Measurements from ENCODE around the gene VAPA. TPM values are rescaled to one million over a fixed set of nuclear protein-coding genes. Genes with fewer than 3 reads are reported as not detected.
"Not testable (repeated sequence)": the region's sequence is repeated elsewhere in the genome, so short reads cannot be mapped to it uniquely, and the experiment has no call there.

Gene VAPA
- total and polyA plus RNA-seq, 5 donors from 2014 or later, result 163 to 286 (median 262) TPM

DNA sequence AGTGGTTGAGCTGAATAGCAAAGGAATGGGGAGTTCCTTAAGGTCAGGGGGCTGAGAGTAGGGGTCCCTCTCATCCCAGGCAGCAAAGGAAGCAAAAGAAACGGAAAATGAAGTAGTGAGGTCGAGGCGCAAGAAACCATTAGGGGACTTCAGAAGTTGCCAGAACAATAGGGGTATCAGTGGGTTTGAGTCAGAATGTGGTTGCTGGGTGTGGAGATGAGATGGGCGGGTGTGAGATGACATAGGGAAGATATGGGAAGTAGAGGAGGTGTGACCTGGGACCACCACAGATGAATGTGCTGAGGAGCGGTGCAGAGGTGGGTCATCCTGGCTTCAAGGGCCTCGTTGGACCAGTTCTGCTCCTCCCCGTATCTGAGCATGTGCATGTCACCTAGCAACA is 13.1 kb upstream of the VAPA start:
- DNase-seq, result no peak
- no peaks in the 10 kb centered on the region for H3K9me3 Mint-ChIP-seq
- no peak for ATAC-seq (ENCODE audit: low read depth in 2 of 2)
- H3K27me3 Mint-ChIP-seq, result peaks cover 12% of the 10 kb centered on the region
- Histone ChIP-seq H3K4me3 (ENCODE audit: low read depth, low read length) (no peak overlapping the region), H3K27ac (ENCODE audit: insufficient read depth, low read length, poor library complexity, severe bottlenecking) (no peak overlapping the region), H3K9me3 (ENCODE audit: control insufficient read depth in 2 of 2, low read length in 2 of 2) (no peaks in the 10 kb centered on the region), H3K4me1 (ENCODE audit: control insufficient read depth, insufficient read depth, low read length, poor library complexity, severe bottlenecking) (no peaks in the 10 kb centered on the region), H3K36me3 (ENCODE audit: control insufficient read depth, insufficient read depth, low read length) (no peaks in the 10 kb centered on the region), H3K27me3 (ENCODE audit: control insufficient read depth, insufficient read depth, low read length) (peaks cover 3% of the 10 kb centered on the region)
- H3K4me1 Mint-ChIP-seq, result peaks cover 0 to 8% (median 1%) of the 10 kb centered on the region in 4 donors
- no peaks in the 10 kb centered on the region for H3K36me3 Mint-ChIP-seq
- H3K4me3 Mint-ChIP-seq, result no peak overlapping the region
- H3K27ac Mint-ChIP-seq, result no peak overlapping the region

DNA sequence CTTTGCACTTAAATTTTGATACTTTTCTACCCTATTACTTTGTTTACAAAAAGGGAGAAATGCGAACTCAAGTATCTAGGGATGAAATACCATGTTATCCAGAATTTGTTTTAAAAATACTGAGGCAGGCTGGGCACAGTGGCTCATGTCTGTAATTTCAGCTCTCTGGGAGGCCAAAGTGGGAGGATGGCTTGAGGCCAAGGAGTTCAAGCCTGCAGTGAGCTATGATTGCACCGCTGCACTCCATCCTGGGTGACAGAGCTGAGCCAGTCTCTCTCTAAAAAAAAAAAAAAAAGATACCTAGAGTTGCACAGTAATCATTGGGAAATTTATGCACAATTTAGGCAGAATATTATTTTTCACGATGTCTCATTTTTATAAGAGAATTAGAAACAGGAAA is 12.4 kb upstream of the VAPA start:
- Mint-ChIP-seq H3K36me3 (no peaks in the 10 kb centered on the region), H3K4me3 (no peak overlapping the region), H3K9me3 (no peaks in the 10 kb centered on the region), H3K27me3 (peaks cover 19% of the 10 kb centered on the region), H3K4me1 (peaks cover 0 to 8% (median 1%) of the 10 kb centered on the region in 4 donors), H3K27ac (no peak overlapping the region)
- Histone ChIP-seq H3K9me3 (ENCODE audit: control insufficient read depth in 2 of 2, low read length in 2 of 2) (no peaks in the 10 kb centered on the region), H3K27me3 (ENCODE audit: control insufficient read depth, insufficient read depth, low read length) (peaks cover 5% of the 10 kb centered on the region), H3K27ac (ENCODE audit: insufficient read depth, low read length, poor library complexity, severe bottlenecking) (no peak overlapping the region), H3K36me3 (ENCODE audit: control insufficient read depth, insufficient read depth, low read length) (no peaks in the 10 kb centered on the region), H3K4me1 (ENCODE audit: control insufficient read depth, insufficient read depth, low read length, poor library complexity, severe bottlenecking) (no peaks in the 10 kb centered on the region), H3K4me3 (ENCODE audit: low read depth, low read length) (no peak overlapping the region)
- DNase-seq (no peak), ATAC-seq (ENCODE audit: low read depth in 2 of 2) (no peak)

DNA sequence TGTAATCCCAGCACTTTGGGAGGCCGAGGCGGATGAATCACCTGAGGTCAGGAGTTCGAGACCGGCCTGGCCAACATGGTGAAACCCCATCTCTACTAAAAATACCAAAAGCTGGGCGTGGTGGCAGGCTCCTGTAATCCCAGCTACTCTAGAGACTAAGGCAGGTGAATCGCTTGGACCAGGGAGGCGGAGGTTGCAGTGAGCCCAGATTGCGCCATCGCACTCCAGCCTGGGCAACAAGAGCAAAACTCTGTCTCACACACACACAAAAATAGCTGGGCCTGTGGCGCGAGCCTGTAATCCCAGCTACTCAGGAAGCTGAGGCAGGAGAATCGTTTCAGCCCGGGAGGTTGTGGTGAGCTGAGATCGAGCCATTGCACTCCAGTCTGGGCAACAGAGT is 11.6 kb upstream of the VAPA start:
- H3K36me3 Mint-ChIP-seq; H3K9me3 ChIP-seq (ENCODE audit: control insufficient read depth in 2 of 2, low read length in 2 of 2); H3K4me1 Mint-ChIP-seq; ATAC-seq (ENCODE audit: low read depth in 2 of 2); H3K27ac ChIP-seq (ENCODE audit: insufficient read depth, low read length, poor library complexity, severe bottlenecking); DNase-seq; H3K9me3 Mint-ChIP-seq; H3K27ac Mint-ChIP-seq; H3K27me3 ChIP-seq (ENCODE audit: control insufficient read depth, insufficient read depth, low read length); H3K4me3 Mint-ChIP-seq; H3K36me3 ChIP-seq (ENCODE audit: control insufficient read depth, insufficient read depth, low read length); H3K4me3 ChIP-seq (ENCODE audit: low read depth, low read length); H3K4me1 ChIP-seq (ENCODE audit: control insufficient read depth, insufficient read depth, low read length, poor library complexity, severe bottlenecking): not testable (repeated sequence)
- H3K27me3 Mint-ChIP-seq, result peaks cover 25% of the 10 kb centered on the region

DNA sequence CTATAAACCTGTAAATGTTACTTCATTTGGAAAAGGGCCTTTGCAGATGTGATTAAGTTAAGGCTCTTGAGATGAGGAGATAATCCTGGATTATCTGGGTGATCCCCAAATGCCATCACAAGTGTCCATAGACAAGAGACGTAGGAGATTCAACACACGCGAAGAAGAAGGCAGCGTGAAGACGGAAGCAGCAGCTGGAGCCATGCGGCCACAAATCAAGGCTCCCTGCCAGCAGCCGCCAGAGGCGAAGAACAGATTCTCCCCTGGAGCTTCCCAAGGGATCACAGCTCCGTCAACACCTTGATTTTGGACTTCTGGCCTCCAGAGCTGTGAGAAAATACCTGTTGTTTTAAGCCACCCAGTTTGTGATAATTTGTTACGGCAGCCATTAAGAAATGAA is 11.0 kb upstream of the VAPA start:
- H3K27ac Mint-ChIP-seq, result no peak overlapping the region
- no peak for ATAC-seq (ENCODE audit: low read depth in 2 of 2)

DNA sequence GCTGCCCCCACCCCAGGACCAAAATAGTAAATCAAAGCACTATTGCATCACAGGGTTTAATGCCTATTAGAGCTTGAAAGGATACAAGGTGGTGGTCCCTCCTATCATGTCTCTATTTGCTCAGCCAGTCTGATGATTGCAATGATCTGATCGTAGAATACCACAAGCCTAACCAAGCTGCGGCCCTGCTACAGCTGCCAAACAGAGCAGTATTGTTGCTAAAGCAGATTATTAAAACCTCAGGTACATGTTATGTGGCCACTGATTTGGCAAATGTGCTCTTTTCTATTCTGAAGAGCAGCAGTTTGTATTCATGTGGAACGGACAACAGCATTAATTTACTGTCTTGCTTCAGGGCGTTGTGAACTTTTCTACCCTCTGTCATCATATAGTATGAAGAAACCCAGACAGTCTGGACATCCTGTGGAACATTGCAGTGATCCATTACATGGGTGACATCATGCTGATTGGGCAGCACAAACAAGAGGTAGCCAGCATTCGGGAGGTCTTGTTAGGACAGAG is 8.4 kb upstream of the VAPA start:
- Histone ChIP-seq H3K27me3 (ENCODE audit: control insufficient read depth, insufficient read depth, low read length) (peaks cover 23% of the 10 kb centered on the region), H3K36me3 (ENCODE audit: control insufficient read depth, insufficient read depth, low read length) (no peaks in the 10 kb centered on the region), H3K4me1 (ENCODE audit: control insufficient read depth, insufficient read depth, low read length, poor library complexity, severe bottlenecking) (no peaks in the 10 kb centered on the region), H3K4me3 (ENCODE audit: low read depth, low read length) (no peak overlapping the region), H3K9me3 (ENCODE audit: control insufficient read depth in 2 of 2, low read length in 2 of 2) (no peaks in the 10 kb centered on the region), H3K27ac (ENCODE audit: insufficient read depth, low read length, poor library complexity, severe bottlenecking) (no peak overlapping the region)
- no peaks in the 10 kb centered on the region for H3K4me1 Mint-ChIP-seq
- H3K9me3 Mint-ChIP-seq, result peaks cover 0 to 3% (median 0%) of the 10 kb centered on the region in 7 donors
- no peak overlapping the region for H3K27ac Mint-ChIP-seq
- ATAC-seq (ENCODE audit: low read depth in 2 of 2), result no peak
- DNase-seq, result no peak
- no peak overlapping the region for H3K4me3 Mint-ChIP-seq
- H3K36me3 Mint-ChIP-seq, result no peaks in the 10 kb centered on the region
- H3K27me3 Mint-ChIP-seq, result peaks cover 50% of the 10 kb centered on the region

More for the DNA sequence above, 11.0 kb upstream of the VAPA start:
- H3K27ac ChIP-seq (ENCODE audit: insufficient read depth, low read length, poor library complexity, severe bottlenecking), result no peak overlapping the region
- Mint-ChIP-seq H3K9me3 (peaks cover 0 to under 1% (median 0%) of the 10 kb centered on the region in 7 donors), H3K4me3 (no peak overlapping the region), H3K4me1 (peaks cover 0 to 8% (median 1%) of the 10 kb centered on the region in 4 donors), H3K27me3 (peaks cover 30% of the 10 kb centered on the region), H3K36me3 (no peaks in the 10 kb centered on the region)
- H3K27me3 ChIP-seq (ENCODE audit: control insufficient read depth, insufficient read depth, low read length), result peaks cover 10% of the 10 kb centered on the region
- no peaks in the 10 kb centered on the region for H3K4me1 ChIP-seq (ENCODE audit: control insufficient read depth, insufficient read depth, low read length, poor library complexity, severe bottlenecking)
- no peaks in the 10 kb centered on the region for H3K9me3 ChIP-seq (ENCODE audit: control insufficient read depth in 2 of 2, low read length in 2 of 2)
- no peak overlapping the region for H3K4me3 ChIP-seq (ENCODE audit: low read depth, low read length)
- no peaks in the 10 kb centered on the region for H3K36me3 ChIP-seq (ENCODE audit: control insufficient read depth, insufficient read depth, low read length)
- DNase-seq, result no peak

DNA sequence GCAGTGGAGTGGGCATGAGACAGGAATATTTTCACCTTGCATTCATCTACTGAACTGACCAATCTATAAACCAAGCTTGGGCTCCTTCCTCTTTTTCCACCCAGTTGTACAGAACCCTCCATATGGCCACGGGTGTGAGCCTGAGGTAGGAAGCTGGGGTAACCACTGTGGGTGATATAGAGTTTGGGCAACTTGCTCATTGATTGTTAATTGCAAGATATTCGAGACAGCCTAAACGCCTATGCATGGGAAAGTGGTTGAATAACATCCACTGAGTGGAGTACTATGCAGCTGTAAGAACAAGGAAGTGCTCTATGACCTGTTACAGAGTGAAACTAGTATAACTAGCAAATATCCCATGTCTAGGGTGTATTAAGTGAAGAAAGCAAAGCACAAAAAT is 7.3 kb upstream of the VAPA start:
- peaks cover 0 to 3% (median 0%) of the 10 kb centered on the region in 7 donors for H3K9me3 Mint-ChIP-seq

DNA sequence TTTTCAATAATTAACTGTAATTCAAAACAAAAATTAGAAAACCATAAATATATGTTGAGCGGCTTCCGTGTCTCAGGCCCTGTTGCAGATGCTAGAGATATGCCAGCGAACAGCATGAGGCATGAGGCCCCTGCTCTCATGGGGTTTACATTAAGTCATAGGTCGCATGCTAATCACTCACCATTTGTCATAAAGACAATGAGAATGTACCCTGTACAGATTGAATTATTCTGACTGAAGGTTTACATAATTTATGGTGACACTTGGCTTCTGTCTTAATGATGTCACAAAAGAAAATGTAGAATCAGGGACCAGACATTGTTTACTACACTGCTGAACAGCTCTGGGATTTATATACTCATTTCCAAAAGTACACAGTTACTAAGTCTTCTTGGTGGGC is 5.9 kb upstream of the VAPA start:
- Mint-ChIP-seq H3K27ac (no peak overlapping the region), H3K27me3 (peaks cover 50% of the 10 kb centered on the region)

More for the DNA sequence above, 7.3 kb upstream of the VAPA start:
- Histone ChIP-seq H3K27me3 (ENCODE audit: control insufficient read depth, insufficient read depth, low read length) (peaks cover 23% of the 10 kb centered on the region), H3K36me3 (ENCODE audit: control insufficient read depth, insufficient read depth, low read length) (no peaks in the 10 kb centered on the region), H3K4me3 (ENCODE audit: low read depth, low read length) (no peak overlapping the region), H3K27ac (ENCODE audit: insufficient read depth, low read length, poor library complexity, severe bottlenecking) (no peak overlapping the region), H3K4me1 (ENCODE audit: control insufficient read depth, insufficient read depth, low read length, poor library complexity, severe bottlenecking) (no peaks in the 10 kb centered on the region), H3K9me3 (ENCODE audit: control insufficient read depth in 2 of 2, low read length in 2 of 2) (no peaks in the 10 kb centered on the region)
- no peaks in the 10 kb centered on the region for H3K4me1 Mint-ChIP-seq
- H3K27me3 Mint-ChIP-seq, result peaks cover 50% of the 10 kb centered on the region
- no peaks in the 10 kb centered on the region for H3K36me3 Mint-ChIP-seq
- DNase-seq (no peak), ATAC-seq (ENCODE audit: low read depth in 2 of 2) (no peak)
- no peak overlapping the region for H3K4me3 Mint-ChIP-seq
- H3K27ac Mint-ChIP-seq, result no peak overlapping the region

DNA sequence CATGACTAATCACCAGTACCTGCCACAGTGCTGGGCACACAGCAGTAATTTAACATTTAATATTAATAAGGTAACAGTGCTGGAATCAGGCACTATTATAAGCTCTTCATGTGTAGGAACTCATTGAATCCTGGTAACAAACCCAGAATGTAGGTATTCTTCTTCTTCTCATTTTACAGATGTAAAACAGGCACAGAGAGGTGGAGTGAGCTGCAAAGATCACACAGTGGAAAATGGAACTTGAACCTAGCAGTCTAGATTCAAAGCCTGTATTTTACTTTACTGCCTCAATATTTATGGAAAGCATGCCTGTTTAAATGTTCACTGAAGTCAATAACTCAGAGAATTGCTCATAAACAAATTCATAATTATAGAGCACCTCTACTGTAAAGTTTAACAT is 3.7 kb upstream of the VAPA start:
- H3K27me3 ChIP-seq (ENCODE audit: control insufficient read depth, insufficient read depth, low read length), result peaks cover 23% of the 10 kb centered on the region
- DNase-seq (no peak), ATAC-seq (ENCODE audit: low read depth in 2 of 2) (no peak)
- no peaks in the 10 kb centered on the region for H3K9me3 ChIP-seq (ENCODE audit: control insufficient read depth in 2 of 2, low read length in 2 of 2)
- no peak overlapping the region for H3K4me3 Mint-ChIP-seq
- H3K27ac ChIP-seq (ENCODE audit: insufficient read depth, low read length, poor library complexity, severe bottlenecking), result no peak overlapping the region
- no peak overlapping the region for H3K4me3 ChIP-seq (ENCODE audit: low read depth, low read length)
- peaks cover 6% of the 10 kb centered on the region for H3K4me1 ChIP-seq (ENCODE audit: control insufficient read depth, insufficient read depth, low read length, poor library complexity, severe bottlenecking)
- H3K27me3 Mint-ChIP-seq, result peaks cover 45% of the 10 kb centered on the region
- H3K4me1 Mint-ChIP-seq, result peaks cover 5 to 13% (median 10%) of the 10 kb centered on the region in 4 donors
- peaks cover 0 to 4% (median 0%) of the 10 kb centered on the region in 7 donors for H3K9me3 Mint-ChIP-seq
- H3K27ac Mint-ChIP-seq, result no peak overlapping the region
- H3K36me3 ChIP-seq (ENCODE audit: control insufficient read depth, insufficient read depth, low read length), result no peaks in the 10 kb centered on the region
- no peaks in the 10 kb centered on the region for H3K36me3 Mint-ChIP-seq

More for the DNA sequence above, 5.9 kb upstream of the VAPA start:
- Mint-ChIP-seq H3K36me3 (no peaks in the 10 kb centered on the region), H3K9me3 (peaks cover 0 to 3% (median 0%) of the 10 kb centered on the region in 7 donors), H3K4me3 (no peak overlapping the region), H3K4me1 (peaks cover 0 to 2% (median 1%) of the 10 kb centered on the region in 4 donors)
- Histone ChIP-seq H3K4me1 (ENCODE audit: control insufficient read depth, insufficient read depth, low read length, poor library complexity, severe bottlenecking) (peaks cover under 1% of the 10 kb centered on the region), H3K9me3 (ENCODE audit: control insufficient read depth in 2 of 2, low read length in 2 of 2) (no peaks in the 10 kb centered on the region), H3K4me3 (ENCODE audit: low read depth, low read length) (no peak overlapping the region), H3K27ac (ENCODE audit: insufficient read depth, low read length, poor library complexity, severe bottlenecking) (no peak overlapping the region), H3K36me3 (ENCODE audit: control insufficient read depth, insufficient read depth, low read length) (no peaks in the 10 kb centered on the region), H3K27me3 (ENCODE audit: control insufficient read depth, insufficient read depth, low read length) (peaks cover 23% of the 10 kb centered on the region)
- DNase-seq, result no peak
- no peak for ATAC-seq (ENCODE audit: low read depth in 2 of 2)

Measured in CD4-positive, CD25-positive, alpha-beta regulatory T cell (primary cell).